Gastrocnemius medialis (tissue), 4 donors: ENCODE data around the gene TMEM255B. TPM values are rescaled to one million over a fixed set of nuclear protein-coding genes. Genes with fewer than 3 reads are reported as not detected.

ENCODE experiments used
- ATAC-seq, 2 donors: fragments of 150-250 bp; one replicate each; pipeline ENCODE4 v1.9.1; 2016
- DNase-seq, 2 donors: peaks; one replicate each; pipeline ENCODE4 v3.0.0-alpha.2; 2019
- H3K27ac ChIP-seq, 4 donors: fragments of 200-600 bp; sonication (generic); 1 replicate in 1 of 4; 2 replicates in 3 of 4; pipeline ENCODE4 v1.5.1; 2016 to 2018; ENCODE audit warnings: mild to moderate bottlenecking in 2 of 4, moderate library complexity in 1 of 4
- H3K27me3 ChIP-seq, 3 donors: fragments of 200-600 bp; sonication (generic) in 2 of 3; 1 replicate in 1 of 3; 2 replicates in 2 of 3; pipeline versions ENCODE4 v1.5.1 to v1.6.0; 2016 to 2019; ENCODE audit warnings: mild to moderate bottlenecking in 1 of 3, moderate library complexity in 1 of 3
- H3K36me3 ChIP-seq, 2 donors: fragments of 200-600 bp; sonication (generic) in 1 of 2; one replicate each; pipeline ENCODE4 v1.5.1; 2017 to 2018
- H3K4me1 ChIP-seq, 2 donors: fragments of 200-600 bp; sonication (generic) in 1 of 2; one replicate each; pipeline ENCODE4 v1.5.1; 2016 to 2017; ENCODE audit warnings: mild to moderate bottlenecking in 2 of 2
- H3K4me3 ChIP-seq, 4 donors: fragments of 200-600 bp; sonication (generic) in 3 of 4; 1 replicate in 1 of 4; 2 replicates in 3 of 4; pipeline ENCODE4 v1.5.1; 2016 to 2019; ENCODE audit warnings: mild to moderate bottlenecking in 2 of 4
- H3K9me3 ChIP-seq, 3 donors: fragments of 200-600 bp; sonication (generic) in 2 of 3; 1 replicate in 1 of 3; 2 replicates in 2 of 3; pipeline ENCODE4 v1.5.1; 2016 to 2019
- CTCF ChIP-seq, 5 experiments: fragments of 450-650 bp in 3 of 5; fragments of 200-600 bp in 2 of 5; sonication (generic) in 2 of 5; IDR thresholded peaks in 4 of 5; conservative IDR thresholded peaks in 1 of 5; 1 replicate in 4 of 5; 2 replicates in 1 of 5; pipeline ENCODE4 v1.5.1; 2016 to 2019; ENCODE audit warnings: antibody characterized with exemption in 5 of 5, mild to moderate bottlenecking in 3 of 5, moderate library complexity in 3 of 5
- POLR2A ChIP-seq, 2 donors: fragments of 450-650 bp; IDR thresholded peaks; one replicate each; pipeline ENCODE4 v1.6.1; 2017; ENCODE audit warnings: antibody characterized with exemption in 2 of 2, mild to moderate bottlenecking in 2 of 2, moderate library complexity in 2 of 2
- in situ Hi-C, 4 donors: fragments of 200-750 bp; cut with MboI; loops; one replicate each; pipeline versions ENCODE4 v1.15.0 to v1.8.0; 2017; ENCODE audit warnings: low sequenced_read_pairs in 4 of 4
- intact Hi-C: fragments of 100-400 bp; cut with DNase I; formaldehyde crosslinking; loops from one replicate; pipeline ENCODE4 v1.15.1; 2023; ENCODE audit warnings: low total_unique reads
- total RNA-seq, 4 donors: library from RNA; depleted of rRNA; stranded (reverse); fragments of >200 nt; gene quantifications; one replicate each; pipeline versions ENCODE4 v1.1.0 to v1.2.3, GENCODE V29; 2016

Gene TMEM255B
- total RNA-seq, 4 donors from 2014 or later: 0.36 to 1.8 (median 0.59) TPM

DNA sequence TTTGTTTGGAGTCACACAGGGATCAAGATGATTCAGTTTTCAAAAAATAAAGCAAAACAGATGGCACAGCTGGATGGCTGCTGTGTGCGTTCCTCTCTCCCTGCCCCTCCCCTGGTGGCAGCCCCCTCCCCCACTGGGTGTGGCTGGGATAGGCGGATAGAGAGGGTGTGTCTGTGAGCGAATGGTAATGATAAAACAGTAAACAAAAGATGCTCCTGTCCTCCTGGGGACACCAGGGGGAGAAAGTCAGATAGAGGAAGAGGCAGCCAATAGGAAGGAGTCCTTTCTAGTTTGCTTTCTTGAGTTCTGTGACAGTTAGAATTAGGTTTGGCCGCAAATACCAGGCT, 6.5 kb downstream of the TMEM255B start:
- ATAC-seq (no peak), DNase-seq (no peak)
- no peak overlapping the region for H3K27ac ChIP-seq
- no peak for TF ChIP-seq CTCF (IDR thresholded peaks at IDR 0.05 in 4 of 5, conservative IDR thresholded peaks at IDR 0.05 in 1 of 5)
- TF ChIP-seq POLR2A (IDR thresholded peaks at IDR 0.05): no peak
- intact Hi-C loops (no loop called here), in situ Hi-C loops (no loop called here)
- no peak overlapping the region for H3K4me3 ChIP-seq
- H3K36me3 ChIP-seq: no peaks in the 10 kb centered on the region
- no peaks in the 10 kb centered on the region for H3K4me1 ChIP-seq
- peaks cover 19 to 25% (median 21%) of the 10 kb centered on the region in 3 donors for H3K27me3 ChIP-seq
- H3K9me3 ChIP-seq: no peaks in the 10 kb centered on the region

GRCh38 chr13:113766035-113766800, 7.2 kb downstream of the TMEM255B start:
- no peaks in the 10 kb centered on the region for H3K9me3 ChIP-seq
- ATAC-seq (no peak), DNase-seq (no peak)
- in situ Hi-C loops (no loop called here), intact Hi-C loops (no loop called here)
- TF ChIP-seq CTCF (IDR thresholded peaks at IDR 0.05 in 4 of 5, conservative IDR thresholded peaks at IDR 0.05 in 1 of 5) (no peak), POLR2A (IDR thresholded peaks at IDR 0.05) (no peak)
- H3K36me3 ChIP-seq: no peaks in the 10 kb centered on the region
- H3K27ac ChIP-seq: no peak overlapping the region
- H3K4me1 ChIP-seq: no peaks in the 10 kb centered on the region
- no peak overlapping the region for H3K4me3 ChIP-seq
- H3K27me3 ChIP-seq: peaks cover 13 to 18% (median 15%) of the 10 kb centered on the region in 3 donors

- H3K4me1 ChIP-seq: no peaks in the 10 kb centered on the region
- intact Hi-C loops: no loop called here
- no peaks in the 10 kb centered on the region for H3K36me3 ChIP-seq
- H3K9me3 ChIP-seq: no peaks in the 10 kb centered on the region
- H3K27me3 ChIP-seq: peaks cover 4 to 11% (median 7%) of the 10 kb centered on the region in 3 donors
- H3K27ac ChIP-seq: no peak overlapping the region
- in situ Hi-C loops: no loop called here
- H3K4me3 ChIP-seq: no peak overlapping the region
- no peak for TF ChIP-seq CTCF (IDR thresholded peaks at IDR 0.05 in 4 of 5, conservative IDR thresholded peaks at IDR 0.05 in 1 of 5)
- TF ChIP-seq POLR2A (IDR thresholded peaks at IDR 0.05): no peak
- no peak for DNase-seq
- no peak for ATAC-seq
Measured at GRCh38 chr13:113767366-113767765, 8.3 kb downstream of the TMEM255B start.

DNA sequence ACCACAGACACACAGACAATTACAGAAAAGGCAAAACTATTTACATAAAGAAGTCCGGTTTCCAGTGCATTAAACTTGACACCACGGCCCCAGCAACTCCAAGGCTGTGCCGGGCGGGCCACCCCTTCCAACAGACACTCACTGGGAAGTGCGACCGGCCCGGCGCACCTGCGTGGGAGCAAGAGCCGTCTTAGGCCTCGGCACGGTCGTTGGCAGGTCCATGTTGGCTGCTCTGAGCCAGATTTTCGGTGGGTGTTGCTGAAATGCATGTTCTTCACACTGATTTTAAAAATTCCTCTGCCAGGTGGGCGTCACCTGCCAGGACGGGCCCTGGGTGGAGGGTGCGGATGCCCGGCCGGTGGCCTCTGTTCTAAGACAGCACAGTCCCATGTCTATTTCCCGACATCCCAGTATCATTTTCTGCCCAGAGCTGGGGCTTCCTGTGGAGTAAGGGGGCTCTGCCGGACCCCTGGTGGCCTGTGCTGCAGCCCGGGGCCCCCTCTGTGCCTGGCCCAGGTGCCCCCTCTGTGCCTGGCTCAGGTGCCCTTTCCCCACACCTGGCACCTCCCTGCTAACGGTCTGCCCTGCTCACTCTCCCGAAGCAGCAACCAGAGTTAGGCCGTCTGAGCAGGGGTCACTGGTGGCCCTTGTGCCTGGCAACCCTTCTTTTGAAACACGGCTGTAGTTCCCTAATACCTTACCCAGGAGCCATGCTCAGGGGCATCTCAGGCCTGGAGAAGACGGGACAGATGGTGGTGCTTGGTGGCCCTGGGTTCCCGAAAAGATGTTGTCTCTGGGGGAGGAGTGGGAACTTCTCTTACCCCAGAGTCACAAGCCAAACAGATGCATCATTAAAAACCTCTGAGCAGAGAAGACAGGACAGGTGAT, 9.2 kb downstream of the TMEM255B start:
- Histone ChIP-seq H3K4me1 (no peaks in the 10 kb centered on the region), H3K9me3 (no peaks in the 10 kb centered on the region), H3K27me3 (peaks cover 0 to 6% (median 0%) of the 10 kb centered on the region in 3 donors), H3K4me3 (no peak overlapping the region), H3K27ac (no peak overlapping the region), H3K36me3 (no peaks in the 10 kb centered on the region)
- no peak for TF ChIP-seq POLR2A (IDR thresholded peaks at IDR 0.05)
- intact Hi-C loops (no loop called here), in situ Hi-C loops (no loop called here)
- no peak for ATAC-seq
- no peak for DNase-seq

GRCh38 chr13:113769106-113769505, 10.1 kb downstream of the TMEM255B start:
- no peak for DNase-seq
- Histone ChIP-seq H3K4me3 (no peak overlapping the region), H3K36me3 (no peaks in the 10 kb centered on the region), H3K27me3 (peaks cover 0 to 6% (median 0%) of the 10 kb centered on the region in 3 donors), H3K9me3 (no peaks in the 10 kb centered on the region), H3K27ac (no peak overlapping the region), H3K4me1 (no peaks in the 10 kb centered on the region)
- intact Hi-C loops (no loop called here), in situ Hi-C loops (no loop called here)
- ATAC-seq: no peak
- TF ChIP-seq CTCF (IDR thresholded peaks at IDR 0.05 in 4 of 5, conservative IDR thresholded peaks at IDR 0.05 in 1 of 5): no peak
- no peak for TF ChIP-seq POLR2A (IDR thresholded peaks at IDR 0.05)
